ENCODE data around the gene CALU.

GRCh38 chr7:128796327-128796726 is 57.2 kb downstream of the CALU start:
- TF ChIP-seq CTCF (IDR thresholded peaks at IDR 0.05): no peak
- peak; percentile 7 for TF ChIP-seq POLR2AphosphoS5 (IDR thresholded peaks at IDR 0.05)
